ENCODE measurements around the gene NELL2.
"Not testable (repeated sequence)": the region's sequence is repeated elsewhere in the genome, so short reads cannot be mapped to it uniquely, and the experiment has no call there.

The NELL2 gene

DNA sequence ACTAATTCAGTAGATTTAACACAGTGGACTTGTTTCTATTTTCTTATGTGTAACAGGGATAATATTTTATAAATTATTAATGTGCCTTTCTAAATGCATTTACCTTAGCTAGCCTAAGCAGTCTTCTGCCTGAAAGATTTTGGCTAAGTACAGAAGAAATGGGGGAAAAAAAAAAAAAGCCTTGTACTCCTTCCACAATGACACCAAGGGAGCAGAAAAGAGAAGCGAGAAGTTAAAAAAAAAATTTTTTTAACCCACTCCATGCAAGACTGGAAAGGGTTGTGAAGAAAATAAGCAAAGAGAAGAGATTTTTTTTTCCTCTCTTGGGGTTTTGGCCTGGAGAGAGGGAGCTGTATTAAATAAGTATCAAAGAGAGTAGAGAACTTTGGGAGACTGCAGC lies 28.7 kb downstream of the NELL2 start:
- DNase-seq, result no peak

- DNase-seq, result no peak
These were observed 29.3 kb downstream of the NELL2 start for GRCh38 chr12:44846826-44847225.

DNA sequence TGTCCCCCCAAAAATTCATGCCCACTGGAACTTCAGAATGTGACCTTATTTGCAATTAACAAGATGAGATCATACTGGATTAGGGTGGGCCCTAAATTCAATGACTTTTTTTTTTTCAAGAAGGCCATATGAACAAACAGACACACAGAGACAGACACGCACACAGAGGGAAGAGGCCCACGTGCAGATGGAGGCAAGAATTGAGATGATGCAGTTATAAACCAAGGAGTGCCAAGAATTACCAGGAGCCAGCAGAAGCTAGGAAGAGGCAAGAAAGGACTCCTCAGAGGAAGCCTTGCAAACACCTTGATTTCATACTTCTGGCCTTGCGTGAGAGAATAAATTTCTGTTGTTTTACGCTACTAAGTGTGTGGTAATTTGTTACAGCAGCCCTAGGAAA lies 33.4 kb downstream of the NELL2 start:
- no peak for DNase-seq

- DNase-seq, result no peak
These were observed 36.3 kb downstream of the NELL2 start for GRCh38 chr12:44839785-44840184.

DNA sequence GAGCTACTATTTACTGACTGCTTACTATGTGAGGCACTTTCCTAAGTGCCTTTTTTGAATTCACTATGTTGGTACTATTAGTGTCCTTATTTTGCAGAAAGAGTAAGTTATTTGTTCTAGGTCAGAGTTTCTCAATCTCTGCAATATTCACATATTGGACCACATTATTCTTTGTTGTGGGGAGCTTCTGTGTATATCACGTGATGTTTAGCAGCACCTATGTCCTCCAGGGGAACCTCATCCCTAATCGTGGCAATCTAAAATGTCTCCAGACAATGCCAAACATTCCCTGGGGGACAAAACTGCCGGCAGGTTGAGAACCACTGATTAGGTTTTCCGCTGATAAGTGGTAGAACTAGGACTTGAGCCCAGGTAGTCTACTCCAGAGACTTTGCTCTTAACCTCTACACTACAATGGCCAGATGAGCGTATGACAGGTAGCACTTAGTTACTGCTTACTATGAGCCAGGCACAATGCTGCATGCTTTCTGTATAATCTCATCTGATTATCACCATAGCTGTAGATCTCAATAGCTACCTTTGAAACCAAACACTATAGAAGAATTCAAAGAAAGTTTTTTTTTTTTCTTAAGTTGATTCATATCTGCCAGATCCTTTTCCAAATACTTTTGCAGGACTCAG lies 38.9 kb downstream of the NELL2 start:
- no peak for DNase-seq

DNA sequence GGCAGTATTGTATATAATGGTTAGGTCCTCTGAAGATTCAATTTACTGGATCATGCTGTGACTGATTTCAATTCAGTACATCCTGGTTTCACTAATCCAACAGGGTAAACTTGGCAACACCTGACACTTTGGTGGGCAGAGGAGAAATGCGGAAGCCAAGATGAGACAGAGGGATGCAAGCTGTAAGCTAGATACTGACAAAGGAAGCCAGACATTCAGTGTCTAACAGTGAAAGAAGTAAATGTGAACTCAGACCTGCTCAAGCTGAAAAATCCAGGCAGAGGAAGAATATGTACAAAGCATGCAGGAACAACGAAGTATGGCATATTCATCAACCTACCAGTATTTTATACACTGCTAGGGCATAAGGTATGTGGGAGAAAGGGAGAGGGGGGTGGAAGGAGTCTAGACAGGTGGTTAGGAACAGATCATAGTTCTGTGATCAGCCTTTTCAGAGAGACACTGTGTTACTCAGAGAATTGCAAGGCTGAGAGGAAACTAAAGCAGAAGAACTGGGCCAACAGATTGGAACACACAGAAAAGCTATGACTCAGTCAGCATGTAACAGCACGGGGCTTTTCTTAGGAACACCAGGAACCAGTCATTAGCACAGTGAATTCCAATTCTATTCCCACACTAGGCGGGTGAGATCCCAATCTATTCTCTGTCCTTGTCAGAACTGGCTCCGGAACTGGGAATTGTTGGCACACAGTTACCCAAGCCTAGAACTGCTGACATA lies 40.3 kb downstream of the NELL2 start:
- DNase-seq, result no peak

GRCh38 chr12:44834996-44835395 lies 41.1 kb downstream of the NELL2 start:
- DNase-seq, result not testable (repeated sequence)

DNA sequence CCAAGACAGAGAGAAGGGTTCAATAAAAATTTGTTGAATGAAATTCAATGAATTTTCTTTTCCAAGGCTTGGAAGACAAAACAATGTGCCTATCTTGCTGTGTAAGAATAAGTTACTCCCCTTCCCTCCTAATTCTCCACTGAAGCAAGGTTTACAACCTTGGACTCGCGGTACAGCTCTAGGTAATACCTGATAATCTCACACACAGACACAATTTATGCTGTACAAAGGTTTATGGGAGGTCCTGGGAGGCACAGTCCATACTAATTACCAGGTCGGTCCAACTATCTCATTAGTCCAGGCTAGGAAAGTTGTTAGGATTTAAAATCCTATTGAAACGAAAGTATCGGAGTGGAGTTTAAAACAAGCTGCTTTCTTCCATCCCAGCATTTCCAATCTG lies 42.6 kb downstream of the NELL2 start:
- DNase-seq, result no peak

GRCh38 chr12:44830566-44831055 lies 45.5 kb downstream of the NELL2 start:
- DNase-seq, result no peak

GRCh38 chr12:44829045-44829444 lies 47.1 kb downstream of the NELL2 start:
- no peak for DNase-seq

- DNase-seq, result no peak
These were observed 48.2 kb downstream of the NELL2 start for GRCh38 chr12:44827832-44828438.

DNA sequence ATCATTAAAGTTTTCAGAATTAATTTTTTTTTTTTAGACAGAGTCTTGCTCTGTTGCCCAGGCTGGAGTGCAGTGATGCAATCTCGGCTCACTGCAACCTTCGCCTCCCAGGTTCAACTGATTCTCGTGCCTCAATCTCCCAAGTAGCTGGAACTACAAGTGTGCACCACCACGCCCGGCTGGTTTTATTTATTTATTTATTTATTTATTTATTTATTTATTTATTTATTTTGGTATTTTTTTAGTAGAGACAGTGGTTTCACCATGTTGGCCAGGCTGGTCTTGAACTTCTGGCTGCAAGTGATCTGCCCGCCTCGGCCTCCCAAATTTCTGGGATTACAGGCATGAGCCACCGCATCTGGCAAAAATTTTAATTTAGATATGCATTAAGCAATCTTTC lies 54.4 kb downstream of the NELL2 start:
- not testable (repeated sequence) for DNase-seq

GRCh38 chr12:44819884-44820283 lies 56.2 kb downstream of the NELL2 start:
- no peak for DNase-seq

DNA sequence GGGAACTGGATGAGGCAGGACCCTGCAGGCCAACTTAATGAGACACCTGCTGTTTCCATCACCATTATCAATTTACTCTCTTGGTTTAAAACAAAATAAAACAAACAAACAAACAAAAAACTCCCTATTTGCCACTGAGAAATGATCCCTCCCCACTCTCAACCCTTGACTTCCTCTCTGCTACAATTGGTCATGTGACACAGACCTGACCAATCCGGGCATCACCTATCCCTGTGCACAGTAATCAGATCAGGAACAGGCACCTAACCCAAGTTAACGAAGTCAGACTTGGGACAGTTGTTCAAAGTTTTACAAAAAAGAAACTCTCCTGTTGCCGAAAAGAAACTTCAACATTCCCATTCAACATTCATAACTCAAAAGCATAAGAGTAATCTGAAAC lies 58.4 kb downstream of the NELL2 start:
- no peak for DNase-seq

DNA sequence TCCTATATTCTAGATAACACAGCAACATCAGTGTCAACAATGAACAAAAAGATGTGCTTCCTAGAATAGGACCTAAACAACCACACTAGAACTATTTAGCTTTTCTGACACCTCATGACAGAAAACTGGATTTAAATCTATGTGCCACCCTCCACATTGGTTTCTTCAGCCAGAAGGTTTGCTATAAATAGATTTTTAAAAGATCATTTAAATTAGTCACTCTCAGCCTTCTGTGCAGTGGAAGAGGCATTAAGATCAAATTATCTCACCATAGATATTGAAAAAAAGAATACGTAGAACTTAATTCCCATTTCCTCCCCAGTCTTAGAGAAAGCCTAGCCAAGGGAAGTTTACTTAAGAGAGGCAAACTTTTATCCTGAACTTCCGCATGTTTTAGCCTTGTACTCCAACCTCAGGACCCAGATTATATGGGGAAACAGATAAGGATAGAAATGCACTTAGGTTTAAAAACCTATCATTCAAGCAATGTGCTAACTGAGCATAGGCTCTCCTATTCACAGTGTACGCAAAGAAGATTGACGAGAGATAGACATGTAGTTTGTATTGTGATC lies 59.6 kb downstream of the NELL2 start:
- no peak for DNase-seq

DNA sequence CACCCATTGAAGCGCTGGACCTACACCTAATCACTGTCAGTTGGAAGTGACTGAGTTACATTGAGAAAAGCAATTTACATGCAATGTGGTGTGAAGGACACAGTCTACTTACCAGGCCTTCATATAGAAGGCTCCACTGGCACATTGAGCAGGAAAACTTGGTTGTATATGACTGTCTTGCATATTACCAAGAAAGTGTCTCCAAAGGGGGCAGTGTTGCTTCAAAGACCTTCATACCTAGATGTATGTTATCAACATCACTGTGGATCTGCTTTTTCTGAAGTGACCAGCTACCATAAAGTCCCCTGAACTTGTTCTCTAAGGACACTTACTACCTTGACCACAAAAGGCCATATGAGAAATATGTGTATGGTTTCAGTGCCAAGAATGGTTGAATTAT lies 64.1 kb downstream of the NELL2 start:
- DNase-seq, result no peak

DNA sequence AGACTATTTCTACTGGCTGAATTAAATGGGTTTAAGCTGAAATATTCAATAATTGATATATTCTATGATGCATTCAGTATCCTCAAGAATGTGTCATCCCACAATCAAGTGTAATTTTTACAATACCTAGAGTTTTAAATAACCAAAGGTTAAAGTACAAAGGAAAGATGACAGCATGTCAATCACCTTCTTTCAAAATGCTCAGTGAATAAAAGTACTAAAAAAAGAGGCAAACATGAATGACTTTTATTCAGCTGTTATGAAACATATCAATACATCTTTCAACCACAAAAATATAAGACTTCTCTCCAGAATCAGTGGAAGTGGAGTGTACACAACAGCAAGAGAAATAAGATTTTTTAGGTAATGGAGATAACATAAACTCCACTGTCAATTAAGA lies 72.0 kb downstream of the NELL2 start:
- DNase-seq, result no peak

- DNase-seq, result no peak
These were observed 80.1 kb downstream of the NELL2 start for GRCh38 chr12:44795970-44796369.

DNA sequence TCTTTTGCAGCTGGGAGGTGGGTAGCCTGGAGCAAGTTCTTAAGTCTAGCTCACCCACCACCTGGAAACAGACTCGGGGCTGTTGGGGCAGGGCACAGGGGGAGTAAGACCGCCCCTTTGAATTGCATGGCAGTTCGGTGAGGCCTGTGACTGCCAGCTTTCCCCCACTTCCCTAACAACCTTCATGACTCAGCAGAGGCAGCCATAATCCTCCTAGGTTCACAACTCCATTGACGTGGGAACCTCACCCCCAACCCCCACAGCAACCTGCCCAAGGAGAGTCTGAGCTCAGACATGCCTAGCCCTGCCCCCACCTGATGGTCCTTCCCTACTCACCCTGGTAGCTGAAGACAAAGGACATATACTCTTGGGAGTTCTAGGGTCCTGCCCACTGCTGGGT lies 87.4 kb downstream of the NELL2 start:
- no peak for DNase-seq

GRCh38 chr12:44780221-44780790 lies 95.8 kb downstream of the NELL2 start:
- DNase-seq, result no peak

DNA sequence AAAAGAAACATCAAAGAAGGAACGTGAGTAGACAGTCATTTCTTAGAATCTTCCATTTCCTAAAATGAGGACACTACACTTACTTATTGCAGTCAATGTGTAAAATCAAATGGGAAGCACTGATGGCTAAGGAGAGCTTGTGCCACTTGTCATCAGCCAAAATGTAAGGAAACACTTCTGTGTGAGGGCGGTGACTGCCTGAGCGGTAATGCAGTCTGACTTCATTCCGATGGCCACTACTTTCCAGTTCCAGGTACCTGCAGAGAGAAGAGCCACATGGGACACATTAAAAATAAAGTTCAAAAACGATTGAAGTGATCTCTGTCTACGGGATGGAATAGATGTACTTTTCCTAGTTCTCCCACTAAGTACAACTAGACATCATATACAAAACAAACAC lies 96.3 kb downstream of the NELL2 start:
- DNase-seq, result no peak

GRCh38 chr12:44778863-44779262 lies 97.3 kb downstream of the NELL2 start:
- no peak for DNase-seq

GRCh38 chr12:44777044-44777443 lies 99.1 kb downstream of the NELL2 start:
- no peak for DNase-seq

DNA sequence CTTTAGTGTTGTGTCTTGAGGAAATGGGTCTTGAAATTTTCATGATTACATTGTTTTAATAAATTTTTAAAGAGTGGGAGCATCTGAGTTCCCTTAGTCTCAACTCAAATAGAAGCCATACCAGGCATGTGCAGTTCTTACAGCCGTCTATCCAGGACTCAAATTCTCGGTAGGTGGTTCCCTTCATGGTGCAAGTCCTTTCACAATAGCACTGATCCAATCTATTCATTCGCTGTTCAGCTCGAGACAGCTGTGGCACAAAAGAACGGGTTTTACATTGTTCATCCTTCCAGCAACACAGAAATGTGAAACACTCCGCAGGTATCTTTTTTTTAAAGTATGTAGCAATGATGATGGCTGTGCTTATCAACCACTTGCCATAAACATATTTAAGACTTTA lies 100.2 kb downstream of the NELL2 start:
- no peak for DNase-seq
